Smooth muscle cell (in vitro differentiated cells): ENCODE results near the gene SPTA1. TPM values are rescaled to one million over a fixed set of nuclear protein-coding genes. Genes with fewer than 3 reads are reported as not detected.

Experiments used
- DNase-seq: peaks from one replicate; lab custom pipeline; 2025; ENCODE audit not compliant: unreplicated experiment; lab: John Stamatoyannopoulos, UW
- H2AFZ ChIP-seq: fragments of 200-600 bp; sonication (generic); 2 replicates; pipeline ENCODE4 v1.6.0; 2016; ENCODE audit warnings: antibody characterized with exemption, low read depth, mild to moderate bottlenecking
- H3F3A ChIP-seq: fragments of 200-600 bp; sonication (generic); 2 replicates; pipeline ENCODE4 v1.6.0; 2017; ENCODE audit warnings: antibody characterized with exemption, low read depth
- H3K27ac ChIP-seq: fragments of 200-600 bp; sonication (generic); 2 replicates; pipeline ENCODE4 v1.5.1; 2016; ENCODE audit warnings: low read depth, mild to moderate bottlenecking
- H3K27me3 ChIP-seq: fragments of 200-600 bp; sonication (generic); 2 replicates; pipeline ENCODE4 v1.6.1; 2016; ENCODE audit warnings: low read depth, mild to moderate bottlenecking
- H3K36me3 ChIP-seq: fragments of 200-600 bp; sonication (generic); 2 replicates; pipeline ENCODE4 v1.5.1; 2016; ENCODE audit warnings: low read depth
- H3K4me1 ChIP-seq: fragments of 200-600 bp; sonication (generic); 2 replicates; pipeline ENCODE4 v1.5.1; 2016; ENCODE audit warnings: low read depth
- H3K4me2 ChIP-seq: fragments of 200-600 bp; sonication (generic); 2 replicates; pipeline ENCODE4 v1.6.0; 2016; ENCODE audit warnings: mild to moderate bottlenecking
- H3K4me3 ChIP-seq: fragments of 200-600 bp; sonication (generic); 2 replicates; pipeline ENCODE4 v1.5.1; 2016; ENCODE audit warnings: mild to moderate bottlenecking
- H3K79me2 ChIP-seq: fragments of 200-600 bp; sonication (generic); 2 replicates; pipeline ENCODE4 v1.6.0; 2016; ENCODE audit warnings: low read depth, mild to moderate bottlenecking
- H3K9ac ChIP-seq: fragments of 200-600 bp; sonication (generic); 2 replicates; pipeline ENCODE4 v1.6.0; 2016; ENCODE audit warnings: low read depth
- H3K9me3 ChIP-seq: fragments of 200-600 bp; sonication (generic); replicated peaks from 2 replicates; pipeline ENCODE4 v1.5.1; 2016; ENCODE audit warnings: low read depth
- H4K20me1 ChIP-seq: fragments of 200-600 bp; sonication (generic); 2 replicates; pipeline ENCODE4 v1.6.0; 2016; ENCODE audit warnings: low read depth
- WGBS: methylation state at CpG from one replicate; pipeline ENCODE4 v1.1.7; 2016; ENCODE audit warnings: low lambda C conversion rate; 5-methylcytosine and 5-hydroxymethylcytosine counted together
- polyA plus RNA-seq: library from polyadenylated mRNA; unstranded; fragments of >200 nt; fragmentation: Nextera tagmentation; extraction: Ambion mirVana; gene quantifications from 2 replicates; pipeline ENCODE4 v1.2.1, GENCODE V29; 2016
- total RNA-seq: library from RNA; depleted of rRNA; stranded (reverse); fragments of >200 nt; gene quantifications from 2 replicates; pipeline ENCODE4 v1.2.3, GENCODE V29; 2014
- TF ChIP-seq, protein P1 (sequence below): fragments of 200-600 bp; sonication (generic); IDR thresholded peaks from 2 replicates; pipeline ENCODE4 v1.5.1; 2017; ENCODE audit warnings: borderline replicate concordance, mild to moderate bottlenecking, antibody characterized with exemption; ENCODE audit not compliant: insufficient read depth, poor library complexity, severe bottlenecking

SPTA1 gene
- total and polyA plus RNA-seq, 2 experiments from 2014 or later, result 0.55 TPM; not detected in 1

DNA sequence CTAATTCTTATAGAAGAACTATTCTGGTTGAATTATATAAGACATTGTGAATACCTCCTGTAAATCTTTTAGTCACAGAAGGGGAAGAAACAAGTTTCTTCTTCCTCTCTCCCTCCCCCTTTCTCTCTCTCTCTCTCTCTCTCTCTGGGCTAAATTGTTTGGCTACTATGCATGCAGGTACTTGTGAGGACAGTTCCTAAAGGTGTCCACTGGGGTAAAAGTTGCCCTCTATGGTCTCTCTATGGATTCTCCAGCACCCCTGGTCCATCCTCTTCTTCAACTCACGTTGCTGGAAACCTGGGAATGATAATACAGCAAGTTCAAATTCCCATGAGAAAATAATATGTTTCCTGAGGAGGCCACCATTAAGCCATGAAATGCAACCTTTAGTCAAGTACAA is 28.2 kb upstream of the SPTA1 start:
- TF ChIP-seq, protein P1, sequence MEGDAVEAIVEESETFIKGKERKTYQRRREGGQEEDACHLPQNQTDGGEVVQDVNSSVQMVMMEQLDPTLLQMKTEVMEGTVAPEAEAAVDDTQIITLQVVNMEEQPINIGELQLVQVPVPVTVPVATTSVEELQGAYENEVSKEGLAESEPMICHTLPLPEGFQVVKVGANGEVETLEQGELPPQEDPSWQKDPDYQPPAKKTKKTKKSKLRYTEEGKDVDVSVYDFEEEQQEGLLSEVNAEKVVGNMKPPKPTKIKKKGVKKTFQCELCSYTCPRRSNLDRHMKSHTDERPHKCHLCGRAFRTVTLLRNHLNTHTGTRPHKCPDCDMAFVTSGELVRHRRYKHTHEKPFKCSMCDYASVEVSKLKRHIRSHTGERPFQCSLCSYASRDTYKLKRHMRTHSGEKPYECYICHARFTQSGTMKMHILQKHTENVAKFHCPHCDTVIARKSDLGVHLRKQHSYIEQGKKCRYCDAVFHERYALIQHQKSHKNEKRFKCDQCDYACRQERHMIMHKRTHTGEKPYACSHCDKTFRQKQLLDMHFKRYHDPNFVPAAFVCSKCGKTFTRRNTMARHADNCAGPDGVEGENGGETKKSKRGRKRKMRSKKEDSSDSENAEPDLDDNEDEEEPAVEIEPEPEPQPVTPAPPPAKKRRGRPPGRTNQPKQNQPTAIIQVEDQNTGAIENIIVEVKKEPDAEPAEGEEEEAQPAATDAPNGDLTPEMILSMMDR, result no peak
- Histone ChIP-seq H3F3A (no peaks in the 10 kb centered on the region), H3K4me1 (no peaks in the 10 kb centered on the region), H3K9ac (no peak overlapping the region), H3K27ac (no peak overlapping the region), H3K36me3 (no peaks in the 10 kb centered on the region), H3K4me3 (no peak overlapping the region), H2AFZ (no peak overlapping the region), H4K20me1 (no peaks in the 10 kb centered on the region), H3K79me2 (no peaks in the 10 kb centered on the region), H3K9me3 (no peaks in the 10 kb centered on the region), H3K4me2 (no peak overlapping the region), H3K27me3 (peaks cover 11% of the 10 kb centered on the region)
- WGBS, result 45% methylated on average over 1 of the region's 1 CpG
- no peak for DNase-seq

- TF ChIP-seq, protein P1, result no peak
- WGBS, result 70% methylated on average over 4 of the region's 4 CpGs
- DNase-seq, result no peak
Observed at GRCh38 chr1:158711098-158711497, 24.6 kb upstream of the SPTA1 start.

GRCh38 chr1:158706096-158706495 is 19.6 kb upstream of the SPTA1 start:
- Histone ChIP-seq H3K36me3 (no peaks in the 10 kb centered on the region), H3K9ac (no peak overlapping the region), H3K27ac (no peak overlapping the region), H2AFZ (no peak overlapping the region), H3K4me1 (no peaks in the 10 kb centered on the region), H3K4me3 (no peak overlapping the region), H3K27me3 (no peaks in the 10 kb centered on the region), H3F3A (no peaks in the 10 kb centered on the region), H4K20me1 (no peaks in the 10 kb centered on the region), H3K9me3 (no peaks in the 10 kb centered on the region), H3K79me2 (no peaks in the 10 kb centered on the region), H3K4me2 (no peak overlapping the region)
- 84% methylated on average over 2 of the region's 2 CpGs for WGBS
- DNase-seq, result no peak
- TF ChIP-seq, protein P1, result no peak

More at GRCh38 chr1:158711098-158711497, 24.6 kb upstream of the SPTA1 start:
- H3K4me1 ChIP-seq, result no peaks in the 10 kb centered on the region
- H3K27ac ChIP-seq, result no peak overlapping the region
- H4K20me1 ChIP-seq, result no peaks in the 10 kb centered on the region
- H3K36me3 ChIP-seq, result no peaks in the 10 kb centered on the region
- no peak overlapping the region for H3K9ac ChIP-seq
- H3K9me3 ChIP-seq, result no peaks in the 10 kb centered on the region
- H3F3A ChIP-seq, result no peaks in the 10 kb centered on the region
- H3K27me3 ChIP-seq, result peaks cover 11% of the 10 kb centered on the region
- H2AFZ ChIP-seq, result no peak overlapping the region
- no peaks in the 10 kb centered on the region for H3K79me2 ChIP-seq
- H3K4me3 ChIP-seq, result no peak overlapping the region
- no peak overlapping the region for H3K4me2 ChIP-seq

DNA sequence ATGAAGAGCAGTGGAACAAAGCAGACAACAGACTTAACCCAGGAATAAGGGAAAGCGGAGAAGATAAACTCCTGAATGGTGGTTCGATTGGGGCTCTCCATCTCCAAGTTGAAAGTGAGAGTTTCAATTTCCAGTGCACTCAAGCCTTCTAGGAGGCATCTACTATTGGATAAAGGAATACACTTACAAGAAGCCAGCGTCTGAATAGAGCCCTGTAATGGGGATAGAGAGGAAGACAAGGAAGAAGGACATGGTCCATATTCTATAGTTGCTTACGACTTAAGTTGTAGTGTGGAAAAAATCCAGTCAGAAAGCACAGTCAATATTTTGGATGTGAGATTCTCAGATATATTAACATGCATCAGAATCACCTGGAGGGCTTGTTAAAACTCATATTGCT is 14.0 kb upstream of the SPTA1 start, which contains the start of gene OR6K2:
Gene OR6K2, minus strand, starts transcription at position 101 of the 400 bp plus-strand sequence. Its CDS starts 0 bp downstream, at position 101.
- H3K9me3 ChIP-seq, result no peaks in the 10 kb centered on the region
- no peaks in the 10 kb centered on the region for H3K4me1 ChIP-seq
- no peaks in the 10 kb centered on the region for H3F3A ChIP-seq
- H3K79me2 ChIP-seq, result no peaks in the 10 kb centered on the region
- H3K27me3 ChIP-seq, result no peaks in the 10 kb centered on the region
- H3K36me3 ChIP-seq, result no peaks in the 10 kb centered on the region
- 91% methylated on average over 4 of the region's 4 CpGs for WGBS
- H3K27ac ChIP-seq, result no peak within 1 kb of the TSS
- H3K4me2 ChIP-seq, result no peak within 1 kb of the TSS
- H2AFZ ChIP-seq, result no peak within 1 kb of the TSS
- no peak for DNase-seq
- no peaks in the 10 kb centered on the region for H4K20me1 ChIP-seq
- no peak within 1 kb of the TSS for H3K9ac ChIP-seq
- TF ChIP-seq, protein P1, result no peak
- no peak within 1 kb of the TSS for H3K4me3 ChIP-seq
